ENCODE data around the gene IFNL2.

DNA sequence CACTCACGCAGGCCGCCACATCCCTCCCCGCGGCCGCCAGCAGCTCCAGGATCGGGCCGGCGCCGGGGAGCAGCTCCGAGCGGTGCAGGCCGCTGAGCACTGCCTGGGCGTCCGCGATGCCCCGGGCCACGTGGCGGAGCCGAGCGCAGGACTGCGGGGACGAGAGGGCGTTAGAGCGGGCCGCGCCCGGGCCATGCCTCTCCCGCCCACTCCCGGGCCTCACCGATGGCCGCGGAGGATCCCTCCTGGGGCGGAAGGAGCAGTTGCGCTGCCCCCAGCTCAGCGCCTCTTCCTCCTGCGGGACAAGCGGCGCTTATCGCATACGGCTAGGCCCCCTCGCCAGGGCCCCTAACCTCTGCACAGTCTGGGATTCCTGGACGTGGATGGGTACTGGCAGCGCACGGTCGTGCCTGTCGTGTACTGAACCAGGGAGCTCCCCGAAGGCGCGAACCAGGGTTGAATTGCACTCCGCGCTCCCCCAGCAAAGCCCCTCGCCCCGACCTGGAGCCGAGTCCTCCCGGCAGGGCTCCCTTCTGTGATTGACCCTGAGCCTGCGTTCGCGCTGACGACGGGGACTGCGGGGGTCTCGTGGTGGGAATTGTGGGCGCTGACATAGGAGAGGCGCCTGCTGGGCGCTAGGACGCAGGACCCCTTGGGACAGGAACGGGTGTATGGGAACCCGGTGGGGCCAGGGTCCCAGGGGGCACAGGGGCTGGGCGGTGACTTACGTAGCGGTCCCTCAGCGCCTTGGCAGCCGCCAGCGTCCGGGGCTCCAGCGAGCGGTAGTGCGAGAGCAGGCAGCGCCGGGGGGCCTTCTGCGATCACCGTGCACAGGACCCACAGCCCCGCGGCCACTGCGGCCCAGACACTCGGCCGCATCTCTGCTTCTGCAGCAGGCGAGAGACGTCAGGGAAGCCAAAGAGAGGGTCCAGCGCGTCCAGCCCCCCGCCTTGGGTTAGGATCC, 20.2 kb upstream of the IFNL2 start:
- TF ChIP-seq, protein P1, sequence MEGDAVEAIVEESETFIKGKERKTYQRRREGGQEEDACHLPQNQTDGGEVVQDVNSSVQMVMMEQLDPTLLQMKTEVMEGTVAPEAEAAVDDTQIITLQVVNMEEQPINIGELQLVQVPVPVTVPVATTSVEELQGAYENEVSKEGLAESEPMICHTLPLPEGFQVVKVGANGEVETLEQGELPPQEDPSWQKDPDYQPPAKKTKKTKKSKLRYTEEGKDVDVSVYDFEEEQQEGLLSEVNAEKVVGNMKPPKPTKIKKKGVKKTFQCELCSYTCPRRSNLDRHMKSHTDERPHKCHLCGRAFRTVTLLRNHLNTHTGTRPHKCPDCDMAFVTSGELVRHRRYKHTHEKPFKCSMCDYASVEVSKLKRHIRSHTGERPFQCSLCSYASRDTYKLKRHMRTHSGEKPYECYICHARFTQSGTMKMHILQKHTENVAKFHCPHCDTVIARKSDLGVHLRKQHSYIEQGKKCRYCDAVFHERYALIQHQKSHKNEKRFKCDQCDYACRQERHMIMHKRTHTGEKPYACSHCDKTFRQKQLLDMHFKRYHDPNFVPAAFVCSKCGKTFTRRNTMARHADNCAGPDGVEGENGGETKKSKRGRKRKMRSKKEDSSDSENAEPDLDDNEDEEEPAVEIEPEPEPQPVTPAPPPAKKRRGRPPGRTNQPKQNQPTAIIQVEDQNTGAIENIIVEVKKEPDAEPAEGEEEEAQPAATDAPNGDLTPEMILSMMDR (conservative IDR thresholded peaks at IDR 0.05), result no peak
- TF ChIP-seq ZFX (IDR thresholded peaks at IDR 0.05), result no peak

All from C4-2B (cell line).